ENCODE results near the gene ATRIP. TPM values are rescaled to one million over a fixed set of nuclear protein-coding genes. Genes with fewer than 3 reads are reported as not detected.

ATRIP gene
- polyA plus RNA-seq, 2 of the 4 experiments (the other 2 are of a cell fraction), result 6.1 to 9.4 TPM

GRCh38 chr3:48431224-48432029 is 15.1 kb upstream of the ATRIP start (continued):
- TF ChIP-seq EHF (CRISPR knock-in tag; IDR thresholded peaks at IDR 0.05) (no peak), POLR2A (IDR thresholded peaks at IDR 0.05; ENCODE audit: low read length) (no peak), NPAS2 (CRISPR knock-in tag; IDR thresholded peaks at IDR 0.05; ENCODE audit: borderline replicate concordance) (no peak), MYC (IDR thresholded peaks at IDR 0.05; ENCODE audit: borderline replicate concordance, low read length) (no peak)

DNA sequence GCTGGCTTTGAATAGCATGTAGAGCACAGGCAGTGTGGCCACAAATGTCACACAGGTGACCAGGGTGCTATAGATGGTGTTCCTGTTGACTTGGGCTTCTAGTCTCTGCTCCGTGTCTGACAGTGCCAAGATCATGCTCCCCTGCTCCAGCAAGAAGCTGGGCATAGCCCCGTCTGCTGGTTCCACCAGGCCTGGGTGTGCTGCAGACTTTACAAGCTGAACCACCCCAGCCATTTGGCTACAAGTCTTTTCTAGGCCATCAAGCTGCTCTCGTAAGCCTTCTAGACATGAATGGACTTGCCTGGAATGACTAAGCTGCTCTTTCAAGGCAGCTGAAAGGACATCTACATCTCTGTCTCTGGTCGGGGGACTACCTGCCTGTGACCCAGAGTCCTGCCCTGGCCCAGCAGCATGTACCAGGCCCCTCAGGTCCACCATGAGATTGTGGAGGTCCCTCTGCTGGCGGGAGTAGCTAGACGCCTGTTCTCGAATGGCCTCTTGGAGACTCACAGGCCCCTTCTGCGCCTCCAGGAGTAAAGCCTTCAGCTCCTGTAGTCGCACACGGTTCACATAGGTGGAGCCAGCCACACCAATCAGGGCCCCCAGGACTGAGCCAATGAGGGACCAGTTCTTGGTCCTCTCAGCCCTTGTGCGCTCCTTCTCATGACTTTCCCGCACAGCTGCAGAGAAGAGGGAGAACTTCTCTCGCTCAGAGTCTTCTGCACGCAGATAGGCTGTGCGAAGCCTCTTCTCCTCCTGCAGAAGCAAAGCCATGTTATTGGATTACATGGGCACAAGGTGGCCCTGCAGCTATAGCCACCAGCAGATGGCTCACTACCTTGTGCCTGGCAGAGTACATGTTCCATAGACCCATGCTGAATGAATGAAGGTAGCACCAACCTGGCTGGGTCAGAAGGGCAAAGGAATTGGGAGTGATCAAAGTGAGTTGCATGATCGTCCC is 13.8 kb upstream of the ATRIP start:
- peaks cover 49% of the 10 kb centered on the region for H3K4me1 ChIP-seq
- FAIRE-seq, result no peak
- POLR2A ChIA-PET, result interaction anchor here (1.2 kb wide), 1 partner anchor 14 kb away, joined by 3 read pairs; the partner anchor contains the start of gene ATRIP
- no peaks in the 10 kb centered on the region for H3K9me3 ChIP-seq
- WGBS (ENCODE audit: missing lambda C conversion rate), result 81% methylated on average over 14 of the region's 16 CpGs
- peak in 1 of 2 experiments; percentile 13; a peak in 2 of 6 replicates for ATAC-seq
- H3K4me2 ChIP-seq, result no peak overlapping the region
- TF ChIP-seq, protein P1, sequence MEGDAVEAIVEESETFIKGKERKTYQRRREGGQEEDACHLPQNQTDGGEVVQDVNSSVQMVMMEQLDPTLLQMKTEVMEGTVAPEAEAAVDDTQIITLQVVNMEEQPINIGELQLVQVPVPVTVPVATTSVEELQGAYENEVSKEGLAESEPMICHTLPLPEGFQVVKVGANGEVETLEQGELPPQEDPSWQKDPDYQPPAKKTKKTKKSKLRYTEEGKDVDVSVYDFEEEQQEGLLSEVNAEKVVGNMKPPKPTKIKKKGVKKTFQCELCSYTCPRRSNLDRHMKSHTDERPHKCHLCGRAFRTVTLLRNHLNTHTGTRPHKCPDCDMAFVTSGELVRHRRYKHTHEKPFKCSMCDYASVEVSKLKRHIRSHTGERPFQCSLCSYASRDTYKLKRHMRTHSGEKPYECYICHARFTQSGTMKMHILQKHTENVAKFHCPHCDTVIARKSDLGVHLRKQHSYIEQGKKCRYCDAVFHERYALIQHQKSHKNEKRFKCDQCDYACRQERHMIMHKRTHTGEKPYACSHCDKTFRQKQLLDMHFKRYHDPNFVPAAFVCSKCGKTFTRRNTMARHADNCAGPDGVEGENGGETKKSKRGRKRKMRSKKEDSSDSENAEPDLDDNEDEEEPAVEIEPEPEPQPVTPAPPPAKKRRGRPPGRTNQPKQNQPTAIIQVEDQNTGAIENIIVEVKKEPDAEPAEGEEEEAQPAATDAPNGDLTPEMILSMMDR (IDR thresholded peaks at IDR 0.05), result peak; percentile 26; the same call in 1 of the 3 replicates
- TF ChIP-seq MYC (IDR thresholded peaks at IDR 0.05; ENCODE audit: borderline replicate concordance, low read length), result no peak
- H3K4me3 ChIP-seq, result no peak overlapping the region
- peak in 1 of 2 experiments; percentile 53 for DNase-seq (ENCODE audit: low read depth in 1 of 2, low spot score in 1 of 2)
- peak overlapping the region; percentile 16 to 67; a peak in 3 of 6 replicates for H3K27ac ChIP-seq
- CTCF ChIA-PET, result interaction anchor here (0.7 to 13.6 kb wide), 7 partner anchors 19 to 242 kb away, joined by 3 to 488 read pairs (median 5); no protein-coding TSS in a partner anchor

DNA sequence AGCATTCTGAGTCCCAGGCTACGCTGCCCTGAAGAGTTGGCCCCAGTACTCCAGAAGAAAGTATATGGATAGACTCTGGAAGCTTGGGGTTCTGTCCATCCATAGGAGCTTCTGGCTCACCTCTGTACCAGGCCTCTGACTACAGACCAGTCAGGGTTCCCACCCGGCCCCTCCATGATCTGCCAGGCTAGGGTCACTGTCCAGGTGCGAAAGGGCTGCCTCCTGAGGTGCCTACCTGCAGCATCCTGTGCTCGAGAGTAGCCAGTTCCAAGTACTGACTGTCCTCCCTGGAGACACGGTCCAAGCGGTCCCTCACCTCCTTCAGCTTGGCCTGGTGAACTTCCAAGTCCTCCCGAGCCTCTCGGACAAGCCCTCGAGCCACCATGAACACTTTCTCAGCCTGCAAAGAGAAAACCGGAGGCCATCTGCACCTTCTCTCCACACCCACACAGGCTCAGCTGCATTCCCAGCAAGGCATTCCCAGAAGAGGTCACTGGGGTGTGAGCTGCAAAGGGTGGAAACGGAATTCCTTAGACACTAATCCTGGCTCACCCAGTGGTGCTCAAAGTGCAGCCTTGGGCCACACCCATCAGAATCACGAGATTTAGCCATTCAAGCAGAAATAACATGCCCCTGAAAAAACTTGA is 12.9 kb upstream of the ATRIP start:
- 84% methylated on average over 10 of the region's 12 CpGs for WGBS (ENCODE audit: missing lambda C conversion rate)
- DNase-seq (ENCODE audit: low read depth in 1 of 2, low spot score in 1 of 2) (no peak), FAIRE-seq (no peak), ATAC-seq (no peak)
- ChIA-PET POLR2A (no interaction called here), CTCF (interaction anchor here (0.6 to 13.6 kb wide), 9 partner anchors 12 to 1561 kb away, joined by 3 to 488 read pairs (median 4); partner anchors contain the start of genes ATRIP and ZNF589)
- H3K27ac ChIP-seq, result no peak overlapping the region
- no peak overlapping the region for H3K4me3 ChIP-seq
- no peaks in the 10 kb centered on the region for H3K9me3 ChIP-seq
- no peak for TF ChIP-seq FOSL2 (IDR thresholded peaks at IDR 0.05)
- no peak for TF ChIP-seq FOSL2 (CRISPR knock-in tag; IDR thresholded peaks at IDR 0.05)
- no peak for TF ChIP-seq CBX8 (IDR thresholded peaks at IDR 0.05)
- TF ChIP-seq KDM1A (IDR thresholded peaks at IDR 0.05; ENCODE audit: low read depth), result no peak
- TF ChIP-seq JUN (IDR thresholded peaks at IDR 0.05), result no peak
- TF ChIP-seq, protein P2, sequence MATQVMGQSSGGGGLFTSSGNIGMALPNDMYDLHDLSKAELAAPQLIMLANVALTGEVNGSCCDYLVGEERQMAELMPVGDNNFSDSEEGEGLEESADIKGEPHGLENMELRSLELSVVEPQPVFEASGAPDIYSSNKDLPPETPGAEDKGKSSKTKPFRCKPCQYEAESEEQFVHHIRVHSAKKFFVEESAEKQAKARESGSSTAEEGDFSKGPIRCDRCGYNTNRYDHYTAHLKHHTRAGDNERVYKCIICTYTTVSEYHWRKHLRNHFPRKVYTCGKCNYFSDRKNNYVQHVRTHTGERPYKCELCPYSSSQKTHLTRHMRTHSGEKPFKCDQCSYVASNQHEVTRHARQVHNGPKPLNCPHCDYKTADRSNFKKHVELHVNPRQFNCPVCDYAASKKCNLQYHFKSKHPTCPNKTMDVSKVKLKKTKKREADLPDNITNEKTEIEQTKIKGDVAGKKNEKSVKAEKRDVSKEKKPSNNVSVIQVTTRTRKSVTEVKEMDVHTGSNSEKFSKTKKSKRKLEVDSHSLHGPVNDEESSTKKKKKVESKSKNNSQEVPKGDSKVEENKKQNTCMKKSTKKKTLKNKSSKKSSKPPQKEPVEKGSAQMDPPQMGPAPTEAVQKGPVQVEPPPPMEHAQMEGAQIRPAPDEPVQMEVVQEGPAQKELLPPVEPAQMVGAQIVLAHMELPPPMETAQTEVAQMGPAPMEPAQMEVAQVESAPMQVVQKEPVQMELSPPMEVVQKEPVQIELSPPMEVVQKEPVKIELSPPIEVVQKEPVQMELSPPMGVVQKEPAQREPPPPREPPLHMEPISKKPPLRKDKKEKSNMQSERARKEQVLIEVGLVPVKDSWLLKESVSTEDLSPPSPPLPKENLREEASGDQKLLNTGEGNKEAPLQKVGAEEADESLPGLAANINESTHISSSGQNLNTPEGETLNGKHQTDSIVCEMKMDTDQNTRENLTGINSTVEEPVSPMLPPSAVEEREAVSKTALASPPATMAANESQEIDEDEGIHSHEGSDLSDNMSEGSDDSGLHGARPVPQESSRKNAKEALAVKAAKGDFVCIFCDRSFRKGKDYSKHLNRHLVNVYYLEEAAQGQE (IDR thresholded peaks at IDR 0.05), result no peak
- peaks cover 42% of the 10 kb centered on the region for H3K4me1 ChIP-seq
- 0 out of 3 replicates have a peak overlapping the region, but pooled peaks have one; percentile 19 for H3K4me2 ChIP-seq

Data from A549 (cell line).